Measurements from ENCODE around the gene COLEC11. TPM values are rescaled to one million over a fixed set of nuclear protein-coding genes. Genes with fewer than 3 reads are reported as not detected.

COLEC11 gene
- total RNA-seq, 1 donor from 2014 or later: 0.26 TPM

GRCh38 chr2:3628241-3628679, 33.3 kb downstream of the COLEC11 start:
- DNase-seq (ENCODE audit: low read depth) (no peak), FAIRE-seq (no peak)
- H3K36me3 ChIP-seq (ENCODE audit: control insufficient read depth, insufficient read depth, low read length): no peaks in the 10 kb centered on the region
- no peaks in the 10 kb centered on the region for H3K27me3 ChIP-seq (ENCODE audit: control insufficient read depth, insufficient read depth, low read length)
- no peak for TF ChIP-seq CTCF (IDR thresholded peaks at IDR 0.05; ENCODE audit: insufficient read depth, low read length, severe bottlenecking)
- H3K4me3 ChIP-seq (ENCODE audit: low read depth, low read length): no peak overlapping the region

GRCh38 chr2:3628800-3629199, 33.9 kb downstream of the COLEC11 start:
- peak; percentile 33 for TF ChIP-seq CTCF (IDR thresholded peaks at IDR 0.05; ENCODE audit: insufficient read depth, low read length, severe bottlenecking)
- Histone ChIP-seq H3K4me3 (ENCODE audit: low read depth, low read length) (no peak overlapping the region), H3K27me3 (ENCODE audit: control insufficient read depth, insufficient read depth, low read length) (no peaks in the 10 kb centered on the region), H3K36me3 (ENCODE audit: control insufficient read depth, insufficient read depth, low read length) (no peaks in the 10 kb centered on the region)
- DNase-seq (ENCODE audit: low read depth) (no peak), FAIRE-seq (no peak)

- FAIRE-seq (no peak), DNase-seq (ENCODE audit: low read depth) (no peak)
- H3K36me3 ChIP-seq (ENCODE audit: control insufficient read depth, insufficient read depth, low read length): no peaks in the 10 kb centered on the region
- H3K4me3 ChIP-seq (ENCODE audit: low read depth, low read length): no peak overlapping the region
- peaks cover 2% of the 10 kb centered on the region for H3K27me3 ChIP-seq (ENCODE audit: control insufficient read depth, insufficient read depth, low read length)
- TF ChIP-seq CTCF (IDR thresholded peaks at IDR 0.05; ENCODE audit: insufficient read depth, low read length, severe bottlenecking): no peak
These were observed 35.7 kb downstream of the COLEC11 start for GRCh38 chr2:3630631-3631030.

GRCh38 chr2:3631161-3631850, 36.4 kb downstream of the COLEC11 start:
- no peak for DNase-seq (ENCODE audit: low read depth)
- H3K27me3 ChIP-seq (ENCODE audit: control insufficient read depth, insufficient read depth, low read length): peaks cover 2% of the 10 kb centered on the region
- no peaks in the 10 kb centered on the region for H3K36me3 ChIP-seq (ENCODE audit: control insufficient read depth, insufficient read depth, low read length)
- H3K4me3 ChIP-seq (ENCODE audit: low read depth, low read length): no peak overlapping the region
- no peak for TF ChIP-seq CTCF (IDR thresholded peaks at IDR 0.05; ENCODE audit: insufficient read depth, low read length, severe bottlenecking)
- no peak for FAIRE-seq

GRCh38 chr2:3631851-3632659, 37.1 kb downstream of the COLEC11 start:
- FAIRE-seq: no peak
- Histone ChIP-seq H3K27me3 (ENCODE audit: control insufficient read depth, insufficient read depth, low read length) (peaks cover 5% of the 10 kb centered on the region), H3K4me3 (ENCODE audit: low read depth, low read length) (no peak overlapping the region), H3K36me3 (ENCODE audit: control insufficient read depth, insufficient read depth, low read length) (no peaks in the 10 kb centered on the region)
- TF ChIP-seq CTCF (IDR thresholded peaks at IDR 0.05; ENCODE audit: insufficient read depth, low read length, severe bottlenecking): no peak
- no peak for DNase-seq (ENCODE audit: low read depth)
